H9 (cell line): ENCODE measurements around the gene SLC52A3. TPM values are rescaled to one million over a fixed set of nuclear protein-coding genes. Genes with fewer than 3 reads are reported as not detected.

Experiments
- DNase-seq: peaks from one replicate; pipeline ENCODE4 v3.0.0-alpha.2; 2017
- H2AFZ ChIP-seq: one replicate; pipeline ENCODE4 v1.6.1; 2013; ENCODE audit warnings: mild to moderate bottlenecking, low read length, control low read depth, moderate library complexity
- H2AK5ac ChIP-seq: 2 replicates; pipeline ENCODE4 v1.6.1; 2013; ENCODE audit warnings: low read length, control low read depth, mixed read lengths; ENCODE audit not compliant: insufficient read length
- H2BK120ac ChIP-seq: one replicate; pipeline ENCODE4 v1.6.1; 2013; ENCODE audit warnings: low read depth, mild to moderate bottlenecking, low read length, control low read depth, inconsistent platforms; ENCODE audit not compliant: poor library complexity, severe bottlenecking
- H2BK12ac ChIP-seq: 2 replicates; pipeline ENCODE4 v1.6.1; 2013; ENCODE audit warnings: low read length, control low read depth, mixed read lengths, low read depth; ENCODE audit not compliant: insufficient read length
- H2BK15ac ChIP-seq: 2 replicates; pipeline ENCODE4 v1.6.1; 2013; ENCODE audit warnings: low read depth, low read length, control low read depth
- H2BK20ac ChIP-seq: one replicate; pipeline ENCODE4 v1.6.1; 2013; ENCODE audit warnings: low read depth, mild to moderate bottlenecking, low read length, control low read depth, inconsistent platforms; ENCODE audit not compliant: poor library complexity, severe bottlenecking
- H2BK5ac ChIP-seq: 2 replicates; pipeline ENCODE4 v1.6.1; 2013; ENCODE audit warnings: low read length, control low read depth, mixed read lengths; ENCODE audit not compliant: insufficient read length
- H3K14ac ChIP-seq: 2 replicates; pipeline ENCODE4 v1.6.1; 2013; ENCODE audit warnings: low read length, control low read depth; ENCODE audit not compliant: insufficient read depth
- H3K18ac ChIP-seq: 2 replicates; pipeline ENCODE4 v1.6.1; 2013; ENCODE audit warnings: low read depth, mild to moderate bottlenecking, mixed read lengths, low read length, control low read depth; ENCODE audit not compliant: insufficient read length
- H3K23ac ChIP-seq: 2 replicates; pipeline ENCODE4 v1.6.1; 2013; ENCODE audit warnings: low read length, control low read depth, mixed read lengths, low read depth; ENCODE audit not compliant: insufficient read length
- H3K23me2 ChIP-seq: 2 replicates; pipeline ENCODE4 v1.6.1; 2013; ENCODE audit warnings: low read depth, mild to moderate bottlenecking, mixed read lengths, low read length, control low read depth; ENCODE audit not compliant: insufficient read length, poor library complexity, severe bottlenecking
- H3K27ac ChIP-seq: 2 replicates; pipeline ENCODE4 v1.5.1; 2013; ENCODE audit warnings: low read length, control low read depth, mixed read lengths, low read depth; ENCODE audit not compliant: insufficient read length
- H3K27me3 ChIP-seq: 2 replicates; pipeline ENCODE4 v1.6.1; 2013; ENCODE audit warnings: low read length, control low read depth, inconsistent platforms; ENCODE audit not compliant: insufficient read depth
- H3K4ac ChIP-seq: 2 replicates; pipeline ENCODE4 v1.6.1; 2013; ENCODE audit warnings: low read depth, mild to moderate bottlenecking, control low read depth, inconsistent platforms, low read length, moderate library complexity
- H3K4me1 ChIP-seq: 2 replicates; pipeline ENCODE4 v1.6.1; 2013; ENCODE audit warnings: low read length, control low read depth, inconsistent platforms; ENCODE audit not compliant: insufficient read depth
- H3K4me2 ChIP-seq: 2 replicates; pipeline ENCODE4 v1.6.1; 2013; ENCODE audit warnings: low read length, control low read depth, mixed read lengths; ENCODE audit not compliant: insufficient read length, insufficient read depth
- H3K56ac ChIP-seq: 2 replicates; pipeline ENCODE4 v1.6.1; 2013; ENCODE audit warnings: low read depth, mild to moderate bottlenecking, mixed read lengths, low read length, control low read depth; ENCODE audit not compliant: insufficient read length
- H3K79me1 ChIP-seq: 2 replicates; pipeline ENCODE4 v1.6.1; 2013; ENCODE audit warnings: low read depth, mild to moderate bottlenecking, moderate library complexity, low read length, control low read depth, inconsistent platforms; ENCODE audit not compliant: insufficient read depth, poor library complexity, severe bottlenecking
- H3K79me2 ChIP-seq: 2 replicates; pipeline ENCODE4 v1.6.1; 2013; ENCODE audit warnings: low read length, control low read depth, inconsistent platforms; ENCODE audit not compliant: insufficient read depth
- H3K9ac ChIP-seq: 2 replicates; pipeline ENCODE4 v1.6.1; 2013; ENCODE audit warnings: low read length, control low read depth, mixed read lengths; ENCODE audit not compliant: insufficient read length; ENCODE audit errors: extremely low read depth
- H3K9me3 ChIP-seq: one replicate; pipeline ENCODE4 v1.6.1; 2013; ENCODE audit warnings: low read depth, low read length, inconsistent platforms; ENCODE audit not compliant: control insufficient read depth
- H3T11ph ChIP-seq: one replicate; pipeline ENCODE4 v1.6.1; 2013; ENCODE audit warnings: mild to moderate bottlenecking, low read length, control low read depth, inconsistent platforms
- H4K20me1 ChIP-seq: one replicate; pipeline ENCODE4 v1.6.1; 2013; ENCODE audit not compliant: control insufficient read depth, insufficient read length, insufficient read depth
- H4K5ac ChIP-seq: 2 replicates; pipeline ENCODE4 v1.6.1; 2013; ENCODE audit warnings: low read depth, mild to moderate bottlenecking, mixed read lengths, low read length, control low read depth; ENCODE audit not compliant: insufficient read length
- H4K8ac ChIP-seq: replicated peaks from 2 replicates; pipeline ENCODE4 v1.6.1; 2013; ENCODE audit warnings: low read length, control low read depth, mixed read lengths, low read depth; ENCODE audit not compliant: insufficient read length
- H4K91ac ChIP-seq: 2 replicates; pipeline ENCODE4 v1.6.1; 2013; ENCODE audit warnings: low read depth, mild to moderate bottlenecking, moderate library complexity, mixed read lengths, low read length, control low read depth; ENCODE audit not compliant: insufficient read length
- H3K27ac Mint-ChIP-seq, 3 experiments: 2 replicates in 2 of 3; 3 replicates in 1 of 3; pipeline ENCODE4 v1.8.0; 2020 to 2021; ENCODE audit warnings: mixed read lengths in 3 of 3, mild to moderate bottlenecking in 1 of 3, moderate library complexity in 1 of 3
- H3K27me3 Mint-ChIP-seq: 2 replicates; pipeline ENCODE4 v1.8.0; 2021; ENCODE audit warnings: low read depth, mild to moderate bottlenecking, moderate library complexity, mixed read lengths
- H3K36me3 Mint-ChIP-seq, 3 experiments: 2 replicates in 2 of 3; 3 replicates in 1 of 3; pipeline ENCODE4 v1.8.0; 2020 to 2021; ENCODE audit warnings: low read depth in 3 of 3, mixed read lengths in 3 of 3; ENCODE audit not compliant: insufficient read depth in 1 of 3
- H3K4me1 Mint-ChIP-seq, 2 experiments: 2 replicates each; pipeline ENCODE4 v1.8.0; 2020; ENCODE audit warnings: mixed read lengths in 2 of 2
- H3K4me3 Mint-ChIP-seq, 2 experiments: 2 replicates in 1 of 2; 3 replicates in 1 of 2; pipeline ENCODE4 v1.8.0; 2020 to 2021; ENCODE audit warnings: mild to moderate bottlenecking in 2 of 2, mixed read lengths in 2 of 2, moderate library complexity in 1 of 2
- H3K9me3 Mint-ChIP-seq, 2 experiments: 2 replicates in 1 of 2; 3 replicates in 1 of 2; pipeline ENCODE4 v1.8.0; 2020; ENCODE audit warnings: mild to moderate bottlenecking in 2 of 2, mixed read lengths in 2 of 2, moderate library complexity in 1 of 2
- CTCF ChIP-seq: fragments of 200-600 bp; sonication (generic); conservative IDR thresholded peaks from 3 replicates; pipeline ENCODE4 v1.8.0; 2021; ENCODE audit warnings: antibody characterized with exemption, mild to moderate bottlenecking
- WGBS: extraction: QIAGEN DNeasy Blood & Tissue Kit; methylation state at CpG from one replicate; pipeline ENCODE4 v1.1.7; 2013; ENCODE audit warnings: missing lambda C conversion rate, low lambda C conversion rate, mixed read lengths; ENCODE audit not compliant: insufficient read length; ENCODE audit errors: extremely low coverage; 5-methylcytosine and 5-hydroxymethylcytosine counted together
- total RNA-seq: library from RNA; stranded (reverse); gene quantifications from 2 replicates; pipeline ENCODE4 v1.2.1, GENCODE V29; 2021

The SLC52A3 gene
- total RNA-seq, 1 experiment from 2014 or later = 3.3 TPM

GRCh38 chr20:771741-772464 lies 3.6 kb upstream of the SLC52A3 start:
- Histone ChIP-seq H3K79me2 (no peaks in the 10 kb centered on the region), H2AFZ (no peak overlapping the region), H3K27ac (no peak overlapping the region), H3K9ac (no peak overlapping the region), H3K23ac (no peak overlapping the region), H3K18ac (no peak overlapping the region), H3K14ac (no peak overlapping the region), H2BK120ac (no peak overlapping the region), H3K4me2 (no peak overlapping the region), H3K4me1 (no peaks in the 10 kb centered on the region), H4K91ac (no peak overlapping the region), H2AK5ac (no peak overlapping the region), H2BK5ac (no peak overlapping the region), H3K79me1 (no peaks in the 10 kb centered on the region), H3T11ph (no peak overlapping the region), H3K9me3 (no peaks in the 10 kb centered on the region), H2BK15ac (no peak overlapping the region), H3K4ac (no peak overlapping the region), H2BK20ac (no peak overlapping the region), H4K8ac (no peak overlapping the region), H3K27me3 (no peaks in the 10 kb centered on the region), H4K5ac (no peak overlapping the region), H3K56ac (no peak overlapping the region), H3K23me2 (no peaks in the 10 kb centered on the region), H2BK12ac (no peak overlapping the region), H4K20me1 (no peaks in the 10 kb centered on the region)
- H3K4me3 Mint-ChIP-seq = no peak overlapping the region
- peaks cover 0 to 3% of the 10 kb centered on the region in 2 experiments; a peak in 2 of 5 replicates for H3K9me3 Mint-ChIP-seq
- no peaks in the 10 kb centered on the region for H3K27me3 Mint-ChIP-seq
- TF ChIP-seq CTCF = no peak
- no CpG with 5 or more reads among the region's 9 CpGs for WGBS
- H3K4me1 Mint-ChIP-seq = peaks cover 29 to 35% of the 10 kb centered on the region in 2 experiments
- H3K27ac Mint-ChIP-seq = no peak overlapping the region
- no peak for DNase-seq
- peaks cover 0 to 2% (median 0%) of the 10 kb centered on the region in 3 experiments; a peak in 2 of 7 replicates for H3K36me3 Mint-ChIP-seq
